ENCODE results near the gene GPR137C.

GPR137C gene

GRCh38 chr14:52552063-52552988 lies at the start of gene GPR137C, which contains the start of gene TXNDC16:
Gene GPR137C, plus strand, starts transcription at chr14:52552836. Its CDS starts 312 bp downstream, at chr14:52553148.
Gene TXNDC16, minus strand, starts transcription at chr14:52552505. Its CDS starts 8,948 bp downstream, at chr14:52543557.
- peak; percentile 98 for DNase-seq (ENCODE audit: low spot score)

- no peak for DNase-seq (ENCODE audit: low spot score)
Measured at GRCh38 chr14:52513249-52513648, 39.4 kb upstream of the GPR137C start.

GRCh38 chr14:52514046-52514811 lies 38.4 kb upstream of the GPR137C start:
- no peak for DNase-seq (ENCODE audit: low spot score)

- no peak for DNase-seq (ENCODE audit: low spot score)
Measured at GRCh38 chr14:52522033-52522432, 30.6 kb upstream of the GPR137C start.

GRCh38 chr14:52522581-52523345 lies 29.9 kb upstream of the GPR137C start:
- no peak for DNase-seq (ENCODE audit: low spot score)

GRCh38 chr14:52527052-52527451 lies 25.6 kb upstream of the GPR137C start:
- no peak for DNase-seq (ENCODE audit: low spot score)

GRCh38 chr14:52531481-52531880 lies 21.2 kb upstream of the GPR137C start:
- DNase-seq (ENCODE audit: low spot score) = no peak

- DNase-seq (ENCODE audit: low spot score) = no peak
Measured at GRCh38 chr14:52536269-52536668, 16.4 kb upstream of the GPR137C start.

- DNase-seq (ENCODE audit: low spot score) = no peak
Measured at GRCh38 chr14:52538623-52539022, 14.0 kb upstream of the GPR137C start.

GRCh38 chr14:52545584-52546317 lies 6.9 kb upstream of the GPR137C start:
- DNase-seq (ENCODE audit: low spot score) = no peak

- DNase-seq (ENCODE audit: low spot score) = no peak
Measured at GRCh38 chr14:52546318-52546670, 6.3 kb upstream of the GPR137C start.

GRCh38 chr14:52547027-52547426 lies 5.6 kb upstream of the GPR137C start:
- DNase-seq (ENCODE audit: low spot score) = no peak

GRCh38 chr14:52547526-52547925 lies 5.1 kb upstream of the GPR137C start:
- no peak for DNase-seq (ENCODE audit: low spot score)

GRCh38 chr14:52550661-52551060 lies 2.0 kb upstream of the GPR137C start:
- no peak for DNase-seq (ENCODE audit: low spot score)

GRCh38 chr14:52551205-52551604 lies 1.4 kb upstream of the GPR137C start:
- no peak for DNase-seq (ENCODE audit: low spot score)

- no peak for DNase-seq (ENCODE audit: low spot score)
Measured at GRCh38 chr14:52551696-52552062, 957 bp upstream of the GPR137C start.

GRCh38 chr14:52553002-52553670 lies 500 bp downstream of the GPR137C start:
- no peak for DNase-seq (ENCODE audit: low spot score)

- peak; percentile 82 for DNase-seq (ENCODE audit: low spot score)
Measured at GRCh38 chr14:52553671-52554575, 1.3 kb downstream of the GPR137C start.

GRCh38 chr14:52558688-52559087 lies 6.1 kb downstream of the GPR137C start:
- DNase-seq (ENCODE audit: low spot score) = no peak

GRCh38 chr14:52563120-52563519 lies 10.5 kb downstream of the GPR137C start:
- DNase-seq (ENCODE audit: low spot score) = no peak

Measured in left forelimb (tissue), 1 donor.